WTC11 (cell line): ENCODE measurements around the gene MORN5. TPM values are rescaled to one million over a fixed set of nuclear protein-coding genes. Genes with fewer than 3 reads are reported as not detected.

Experiments
- ATAC-seq: fragments of 200-7000 bp; cut with Tn5 transposase; 2 replicates; pipeline ENCODE4 v1.10.0; 2021; ENCODE audit warnings: mild to moderate bottlenecking, moderate library complexity
- CTCF ChIA-PET: fragments of 300-600 bp; sonication (Branson Sonifier 250); formaldehyde crosslinking; loops from one replicate; lab custom pipeline; 2021; ENCODE audit warnings: antibody characterized with exemption; lab: Charles Lee
- POLR2A ChIA-PET: fragments of 350-600 bp; sonication (Branson Sonifier 250); formaldehyde crosslinking; loops from one replicate; lab custom pipeline; 2021; ENCODE audit warnings: antibody characterized with exemption; lab: Charles Lee
- DNase-seq: peaks from one replicate; pipeline ENCODE4 v3.0.0; 2021; ENCODE audit warnings: low spot score
- H3K27ac Mint-ChIP-seq: 2 replicates; pipeline ENCODE4 v1.8.0; 2021; ENCODE audit warnings: mixed read lengths
- H3K27me3 Mint-ChIP-seq: 2 replicates; pipeline ENCODE4 v1.8.0; 2021; ENCODE audit warnings: low read depth, mild to moderate bottlenecking, moderate library complexity, mixed read lengths
- H3K36me3 Mint-ChIP-seq: 2 replicates; pipeline ENCODE4 v1.8.0; 2021; ENCODE audit warnings: mixed read lengths
- H3K4me1 Mint-ChIP-seq: 2 replicates; pipeline ENCODE4 v1.8.0; 2022; ENCODE audit warnings: mixed read lengths
- H3K4me3 Mint-ChIP-seq: 2 replicates; pipeline ENCODE4 v1.8.0; 2021; ENCODE audit warnings: mild to moderate bottlenecking, moderate library complexity, mixed read lengths
- H3K9me3 Mint-ChIP-seq: 2 replicates; pipeline ENCODE4 v1.8.0; 2021; ENCODE audit warnings: mixed read lengths
- CBFB ChIP-seq: sonication (generic); formaldehyde crosslinking; IDR thresholded peaks from 2 replicates; pipeline ENCODE4 v1.8.1; 2022; ENCODE audit warnings: mild to moderate bottlenecking, low read depth, missing genetic modification reagents
- CREM ChIP-seq: sonication (generic); formaldehyde crosslinking; IDR thresholded peaks from 2 replicates; pipeline ENCODE4 v1.8.1; 2022; ENCODE audit warnings: mild to moderate bottlenecking, missing genetic modification reagents, moderate library complexity
- FOXJ3 ChIP-seq: sonication (generic); formaldehyde crosslinking; IDR thresholded peaks from 2 replicates; pipeline ENCODE4 v1.9.0; 2021; ENCODE audit warnings: missing genetic modification reagents, mild to moderate bottlenecking, borderline replicate concordance
- MYBL2 ChIP-seq: sonication (generic); formaldehyde crosslinking; IDR thresholded peaks from 2 replicates; pipeline ENCODE4 v1.8.1; 2023; ENCODE audit warnings: mild to moderate bottlenecking, moderate library complexity, missing genetic modification reagents
- NFE2L1 ChIP-seq: sonication (generic); formaldehyde crosslinking; IDR thresholded peaks from 2 replicates; pipeline ENCODE4 v1.8.1; 2023; ENCODE audit warnings: missing genetic modification reagents
- RORB ChIP-seq: fragments of 250-450 bp; sonication (Bioruptor Pico); IDR thresholded peaks from 2 replicates; pipeline ENCODE4 v1.9.0; 2021; ENCODE audit warnings: mild to moderate bottlenecking
- SMAD4 ChIP-seq: sonication (generic); formaldehyde crosslinking; IDR thresholded peaks from 2 replicates; pipeline ENCODE4 v1.8.0; 2022; ENCODE audit warnings: mild to moderate bottlenecking, missing genetic modification reagents
- SOX15 ChIP-seq: fragments of 250-450 bp; sonication (Bioruptor Pico); IDR thresholded peaks from 2 replicates; pipeline ENCODE4 v1.9.0; 2021; ENCODE audit warnings: mild to moderate bottlenecking
- SP1 ChIP-seq: sonication (generic); formaldehyde crosslinking; conservative IDR thresholded peaks from 2 replicates; pipeline ENCODE4 v1.8.1; 2022; ENCODE audit warnings: missing genetic modification reagents
- TCF7 ChIP-seq: sonication (generic); formaldehyde crosslinking; IDR thresholded peaks from 2 replicates; pipeline ENCODE4 v1.8.0; 2022; ENCODE audit warnings: mild to moderate bottlenecking, low read depth, missing genetic modification reagents, moderate library complexity
- ZBTB21 ChIP-seq: sonication (generic); formaldehyde crosslinking; IDR thresholded peaks from 2 replicates; pipeline ENCODE4 v1.8.1; 2023; ENCODE audit warnings: mild to moderate bottlenecking, missing genetic modification reagents, borderline replicate concordance
- ZNF671 ChIP-seq: fragments of 250-450 bp; sonication (Bioruptor Pico); IDR thresholded peaks from 2 replicates; pipeline ENCODE4 v1.8.0; 2021; ENCODE audit warnings: mild to moderate bottlenecking
- total RNA-seq: library from RNA; stranded (reverse); gene quantifications from 3 replicates; pipeline ENCODE4 v1.2.3, GENCODE V29; 2021
- TF ChIP-seq, protein P1 (sequence below): sonication (generic); formaldehyde crosslinking; IDR thresholded peaks from 2 replicates; pipeline ENCODE4 v1.8.1; 2023; ENCODE audit warnings: mild to moderate bottlenecking, moderate library complexity, missing genetic modification reagents
- TF ChIP-seq, protein P2 (sequence below): fragments of 200-600 bp; IDR thresholded peaks from 2 replicates; pipeline ENCODE4 v1.8.0; 2022; ENCODE audit warnings: antibody characterized with exemption
- TF ChIP-seq, protein P3 (sequence below): fragments of 250-450 bp; sonication (Bioruptor Pico); IDR thresholded peaks from 2 replicates; pipeline ENCODE4 v1.9.0; 2021; ENCODE audit warnings: moderate library complexity, mild to moderate bottlenecking, inconsistent platforms, borderline replicate concordance
- TF ChIP-seq, protein P4 (sequence below): sonication (generic); formaldehyde crosslinking; IDR thresholded peaks from 2 replicates; pipeline ENCODE4 v1.8.0; 2023; ENCODE audit warnings: missing genetic modification reagents, mild to moderate bottlenecking, borderline replicate concordance
- TF ChIP-seq, protein P5 (sequence below): sonication (generic); formaldehyde crosslinking; IDR thresholded peaks from 2 replicates; pipeline ENCODE4 v1.8.0; 2023; ENCODE audit warnings: missing genetic modification reagents
- TF ChIP-seq, protein P6 (sequence below): sonication (generic); formaldehyde crosslinking; conservative IDR thresholded peaks from 2 replicates; pipeline ENCODE4 v1.8.1; 2023; ENCODE audit warnings: mild to moderate bottlenecking, low read depth, missing genetic modification reagents, moderate library complexity
- TF ChIP-seq, protein P7 (sequence below): sonication (generic); formaldehyde crosslinking; IDR thresholded peaks from 2 replicates; pipeline ENCODE4 v1.8.1; 2022; ENCODE audit warnings: mild to moderate bottlenecking, moderate library complexity, missing genetic modification reagents
- TF ChIP-seq, protein P8 (sequence below): sonication (generic); formaldehyde crosslinking; IDR thresholded peaks from 2 replicates; pipeline ENCODE4 v1.8.1; 2023; ENCODE audit warnings: mild to moderate bottlenecking, missing genetic modification reagents, moderate library complexity

MORN5 gene
- total RNA-seq, 1 experiment from 2014 or later = not detected

DNA sequence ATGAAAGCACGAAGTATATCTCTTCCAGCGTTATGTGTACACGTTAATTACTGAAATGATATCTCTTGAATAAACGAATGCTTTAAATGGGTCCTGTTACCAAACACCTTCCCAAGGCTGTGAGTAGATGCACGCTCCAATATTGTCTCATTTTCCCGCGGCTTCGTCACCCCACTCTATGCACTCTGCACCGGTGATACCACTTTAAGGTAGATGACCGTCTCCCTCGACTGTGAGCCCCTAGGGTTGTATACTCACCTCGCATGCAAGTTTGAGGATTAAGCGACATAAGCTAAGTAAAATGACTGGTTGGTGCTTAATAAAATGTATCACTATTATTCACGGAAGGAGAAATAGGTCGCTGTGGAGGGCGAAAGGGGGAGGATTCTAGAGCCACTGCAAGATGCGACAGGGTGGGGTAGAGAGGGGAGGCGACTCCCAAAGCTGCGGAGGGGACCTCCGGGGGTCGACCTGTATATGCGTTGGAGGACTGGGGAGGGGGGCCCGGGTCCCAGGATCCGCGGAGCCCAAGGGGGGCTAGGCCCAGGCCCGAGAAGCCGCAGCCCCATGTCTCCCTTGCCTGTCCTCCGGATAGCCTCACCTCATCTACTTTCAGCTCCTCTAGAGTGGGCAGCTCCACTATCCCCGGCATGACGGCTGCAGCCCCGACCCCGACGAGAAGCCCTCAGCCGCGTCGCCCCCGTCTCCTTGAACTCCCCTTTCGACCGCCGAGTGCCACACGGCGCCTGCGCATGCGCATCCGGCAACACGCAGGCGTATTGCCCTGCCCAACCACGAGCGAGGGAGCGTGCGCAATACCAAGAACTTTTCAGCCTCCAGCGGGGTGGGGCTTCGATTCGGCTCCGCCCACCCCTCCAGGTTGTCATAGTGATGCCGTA lies at the start of gene MORN5, which contains the start of gene NDUFA8 (continued):
- TF ChIP-seq, protein P1, sequence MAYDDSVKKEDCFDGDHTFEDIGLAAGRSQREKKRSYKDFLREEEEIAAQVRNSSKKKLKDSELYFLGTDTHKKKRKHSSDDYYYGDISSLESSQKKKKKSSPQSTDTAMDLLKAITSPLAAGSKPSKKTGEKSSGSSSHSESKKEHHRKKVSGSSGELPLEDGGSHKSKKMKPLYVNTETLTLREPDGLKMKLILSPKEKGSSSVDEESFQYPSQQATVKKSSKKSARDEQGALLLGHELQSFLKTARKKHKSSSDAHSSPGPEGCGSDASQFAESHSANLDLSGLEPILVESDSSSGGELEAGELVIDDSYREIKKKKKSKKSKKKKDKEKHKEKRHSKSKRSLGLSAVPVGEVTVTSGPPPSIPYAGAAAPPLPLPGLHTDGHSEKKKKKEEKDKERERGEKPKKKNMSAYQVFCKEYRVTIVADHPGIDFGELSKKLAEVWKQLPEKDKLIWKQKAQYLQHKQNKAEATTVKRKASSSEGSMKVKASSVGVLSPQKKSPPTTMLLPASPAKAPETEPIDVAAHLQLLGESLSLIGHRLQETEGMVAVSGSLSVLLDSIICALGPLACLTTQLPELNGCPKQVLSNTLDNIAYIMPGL (CRISPR knock-in tag) = 0 out of 2 replicates have a peak, but pooled peaks have one; percentile 33
- TF ChIP-seq SMAD4 (no peak), ZBTB21 (CRISPR knock-in tag) (peak; percentile 70; the same call in 1 of the 2 replicates), MYBL2 (no peak), RORB (no peak)
- TF ChIP-seq, protein P2, sequence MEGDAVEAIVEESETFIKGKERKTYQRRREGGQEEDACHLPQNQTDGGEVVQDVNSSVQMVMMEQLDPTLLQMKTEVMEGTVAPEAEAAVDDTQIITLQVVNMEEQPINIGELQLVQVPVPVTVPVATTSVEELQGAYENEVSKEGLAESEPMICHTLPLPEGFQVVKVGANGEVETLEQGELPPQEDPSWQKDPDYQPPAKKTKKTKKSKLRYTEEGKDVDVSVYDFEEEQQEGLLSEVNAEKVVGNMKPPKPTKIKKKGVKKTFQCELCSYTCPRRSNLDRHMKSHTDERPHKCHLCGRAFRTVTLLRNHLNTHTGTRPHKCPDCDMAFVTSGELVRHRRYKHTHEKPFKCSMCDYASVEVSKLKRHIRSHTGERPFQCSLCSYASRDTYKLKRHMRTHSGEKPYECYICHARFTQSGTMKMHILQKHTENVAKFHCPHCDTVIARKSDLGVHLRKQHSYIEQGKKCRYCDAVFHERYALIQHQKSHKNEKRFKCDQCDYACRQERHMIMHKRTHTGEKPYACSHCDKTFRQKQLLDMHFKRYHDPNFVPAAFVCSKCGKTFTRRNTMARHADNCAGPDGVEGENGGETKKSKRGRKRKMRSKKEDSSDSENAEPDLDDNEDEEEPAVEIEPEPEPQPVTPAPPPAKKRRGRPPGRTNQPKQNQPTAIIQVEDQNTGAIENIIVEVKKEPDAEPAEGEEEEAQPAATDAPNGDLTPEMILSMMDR = no peak

DNA sequence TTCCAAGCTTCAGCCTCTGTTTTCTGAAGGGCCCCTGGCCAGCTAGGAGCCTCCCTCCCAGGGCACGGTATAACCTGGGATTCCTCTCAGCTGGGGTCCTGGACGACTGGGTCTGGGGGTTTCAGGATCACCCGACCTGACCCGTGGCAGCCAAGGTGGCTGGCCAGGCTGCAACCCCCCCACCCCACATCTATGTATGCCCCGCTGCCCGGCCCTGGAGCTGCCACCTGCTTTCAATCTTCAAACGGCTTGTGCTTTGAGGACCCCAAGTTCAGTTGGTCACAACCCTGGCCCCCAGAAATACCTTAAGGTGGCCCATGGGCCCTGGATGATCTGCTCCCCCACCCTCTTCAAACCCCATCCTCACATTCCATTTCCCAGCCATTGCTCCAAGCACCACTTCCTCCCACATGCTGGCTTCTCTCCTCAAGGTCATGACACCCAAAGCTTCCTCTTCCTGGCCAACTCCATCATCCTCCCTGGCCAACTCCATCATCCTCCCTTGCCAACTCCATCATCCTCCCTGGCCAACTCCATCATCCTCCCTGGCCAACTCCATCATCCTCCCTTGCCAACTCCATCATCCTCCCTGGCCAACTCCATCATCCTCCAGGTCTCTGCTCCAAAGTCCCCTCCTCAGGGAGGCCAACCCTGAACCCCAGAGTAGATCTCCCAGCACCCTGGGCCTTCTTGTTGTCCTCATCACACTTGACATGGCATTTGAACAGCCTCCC lies 49.4 kb upstream of the MORN5 start:
- CTCF ChIA-PET = interaction anchor here (0.7 to 24.3 kb wide), 5 partner anchors 12 to 564 kb away, joined by 3 to 627 read pairs (median 7); no protein-coding TSS in a partner anchor
- H3K27me3 Mint-ChIP-seq = no peaks in the 10 kb centered on the region; the same call in 1 of the 2 replicates
- ATAC-seq (no peak), DNase-seq (no peak)
- H3K36me3 Mint-ChIP-seq = no peaks in the 10 kb centered on the region
- H3K9me3 Mint-ChIP-seq = no peaks in the 10 kb centered on the region
- H3K4me1 Mint-ChIP-seq = peaks cover 31% of the 10 kb centered on the region
- no peak for TF ChIP-seq CREM (CRISPR knock-in tag)
- TF ChIP-seq, protein P3, sequence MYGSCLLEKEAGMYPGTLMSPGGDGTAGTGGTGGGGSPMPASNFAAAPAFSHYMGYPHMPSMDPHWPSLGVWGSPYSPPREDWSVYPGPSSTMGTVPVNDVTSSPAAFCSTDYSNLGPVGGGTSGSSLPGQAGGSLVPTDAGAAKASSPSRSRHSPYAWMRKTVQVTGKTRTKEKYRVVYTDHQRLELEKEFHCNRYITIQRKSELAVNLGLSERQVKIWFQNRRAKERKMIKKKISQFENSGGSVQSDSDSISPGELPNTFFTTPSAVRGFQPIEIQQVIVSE (CRISPR knock-in tag) = no peak
- TF ChIP-seq, protein P4, sequence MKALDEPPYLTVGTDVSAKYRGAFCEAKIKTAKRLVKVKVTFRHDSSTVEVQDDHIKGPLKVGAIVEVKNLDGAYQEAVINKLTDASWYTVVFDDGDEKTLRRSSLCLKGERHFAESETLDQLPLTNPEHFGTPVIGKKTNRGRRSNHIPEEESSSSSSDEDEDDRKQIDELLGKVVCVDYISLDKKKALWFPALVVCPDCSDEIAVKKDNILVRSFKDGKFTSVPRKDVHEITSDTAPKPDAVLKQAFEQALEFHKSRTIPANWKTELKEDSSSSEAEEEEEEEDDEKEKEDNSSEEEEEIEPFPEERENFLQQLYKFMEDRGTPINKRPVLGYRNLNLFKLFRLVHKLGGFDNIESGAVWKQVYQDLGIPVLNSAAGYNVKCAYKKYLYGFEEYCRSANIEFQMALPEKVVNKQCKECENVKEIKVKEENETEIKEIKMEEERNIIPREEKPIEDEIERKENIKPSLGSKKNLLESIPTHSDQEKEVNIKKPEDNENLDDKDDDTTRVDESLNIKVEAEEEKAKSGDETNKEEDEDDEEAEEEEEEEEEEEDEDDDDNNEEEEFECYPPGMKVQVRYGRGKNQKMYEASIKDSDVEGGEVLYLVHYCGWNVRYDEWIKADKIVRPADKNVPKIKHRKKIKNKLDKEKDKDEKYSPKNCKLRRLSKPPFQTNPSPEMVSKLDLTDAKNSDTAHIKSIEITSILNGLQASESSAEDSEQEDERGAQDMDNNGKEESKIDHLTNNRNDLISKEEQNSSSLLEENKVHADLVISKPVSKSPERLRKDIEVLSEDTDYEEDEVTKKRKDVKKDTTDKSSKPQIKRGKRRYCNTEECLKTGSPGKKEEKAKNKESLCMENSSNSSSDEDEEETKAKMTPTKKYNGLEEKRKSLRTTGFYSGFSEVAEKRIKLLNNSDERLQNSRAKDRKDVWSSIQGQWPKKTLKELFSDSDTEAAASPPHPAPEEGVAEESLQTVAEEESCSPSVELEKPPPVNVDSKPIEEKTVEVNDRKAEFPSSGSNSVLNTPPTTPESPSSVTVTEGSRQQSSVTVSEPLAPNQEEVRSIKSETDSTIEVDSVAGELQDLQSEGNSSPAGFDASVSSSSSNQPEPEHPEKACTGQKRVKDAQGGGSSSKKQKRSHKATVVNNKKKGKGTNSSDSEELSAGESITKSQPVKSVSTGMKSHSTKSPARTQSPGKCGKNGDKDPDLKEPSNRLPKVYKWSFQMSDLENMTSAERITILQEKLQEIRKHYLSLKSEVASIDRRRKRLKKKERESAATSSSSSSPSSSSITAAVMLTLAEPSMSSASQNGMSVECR (CRISPR knock-in tag) = no peak
- no peak for TF ChIP-seq ZNF671
- TF ChIP-seq, protein P5, sequence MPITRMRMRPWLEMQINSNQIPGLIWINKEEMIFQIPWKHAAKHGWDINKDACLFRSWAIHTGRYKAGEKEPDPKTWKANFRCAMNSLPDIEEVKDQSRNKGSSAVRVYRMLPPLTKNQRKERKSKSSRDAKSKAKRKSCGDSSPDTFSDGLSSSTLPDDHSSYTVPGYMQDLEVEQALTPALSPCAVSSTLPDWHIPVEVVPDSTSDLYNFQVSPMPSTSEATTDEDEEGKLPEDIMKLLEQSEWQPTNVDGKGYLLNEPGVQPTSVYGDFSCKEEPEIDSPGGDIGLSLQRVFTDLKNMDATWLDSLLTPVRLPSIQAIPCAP (CRISPR knock-in tag) = no peak
- no peak for TF ChIP-seq SP1 (CRISPR knock-in tag)
- no peak for TF ChIP-seq NFE2L1
- TF ChIP-seq, protein P6, sequence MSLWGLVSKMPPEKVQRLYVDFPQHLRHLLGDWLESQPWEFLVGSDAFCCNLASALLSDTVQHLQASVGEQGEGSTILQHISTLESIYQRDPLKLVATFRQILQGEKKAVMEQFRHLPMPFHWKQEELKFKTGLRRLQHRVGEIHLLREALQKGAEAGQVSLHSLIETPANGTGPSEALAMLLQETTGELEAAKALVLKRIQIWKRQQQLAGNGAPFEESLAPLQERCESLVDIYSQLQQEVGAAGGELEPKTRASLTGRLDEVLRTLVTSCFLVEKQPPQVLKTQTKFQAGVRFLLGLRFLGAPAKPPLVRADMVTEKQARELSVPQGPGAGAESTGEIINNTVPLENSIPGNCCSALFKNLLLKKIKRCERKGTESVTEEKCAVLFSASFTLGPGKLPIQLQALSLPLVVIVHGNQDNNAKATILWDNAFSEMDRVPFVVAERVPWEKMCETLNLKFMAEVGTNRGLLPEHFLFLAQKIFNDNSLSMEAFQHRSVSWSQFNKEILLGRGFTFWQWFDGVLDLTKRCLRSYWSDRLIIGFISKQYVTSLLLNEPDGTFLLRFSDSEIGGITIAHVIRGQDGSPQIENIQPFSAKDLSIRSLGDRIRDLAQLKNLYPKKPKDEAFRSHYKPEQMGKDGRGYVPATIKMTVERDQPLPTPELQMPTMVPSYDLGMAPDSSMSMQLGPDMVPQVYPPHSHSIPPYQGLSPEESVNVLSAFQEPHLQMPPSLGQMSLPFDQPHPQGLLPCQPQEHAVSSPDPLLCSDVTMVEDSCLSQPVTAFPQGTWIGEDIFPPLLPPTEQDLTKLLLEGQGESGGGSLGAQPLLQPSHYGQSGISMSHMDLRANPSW (CRISPR knock-in tag) = no peak
- TF ChIP-seq FOXJ3 = no peak
- TF ChIP-seq, protein P7, sequence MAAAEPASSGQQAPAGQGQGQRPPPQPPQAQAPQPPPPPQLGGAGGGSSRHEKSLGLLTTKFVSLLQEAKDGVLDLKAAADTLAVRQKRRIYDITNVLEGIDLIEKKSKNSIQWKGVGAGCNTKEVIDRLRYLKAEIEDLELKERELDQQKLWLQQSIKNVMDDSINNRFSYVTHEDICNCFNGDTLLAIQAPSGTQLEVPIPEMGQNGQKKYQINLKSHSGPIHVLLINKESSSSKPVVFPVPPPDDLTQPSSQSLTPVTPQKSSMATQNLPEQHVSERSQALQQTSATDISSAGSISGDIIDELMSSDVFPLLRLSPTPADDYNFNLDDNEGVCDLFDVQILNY = no peak
- TF ChIP-seq SOX15 (CRISPR knock-in tag) = no peak
- no peak for TF ChIP-seq CBFB (CRISPR knock-in tag)
- no peak for TF ChIP-seq TCF7
- TF ChIP-seq, protein P8, sequence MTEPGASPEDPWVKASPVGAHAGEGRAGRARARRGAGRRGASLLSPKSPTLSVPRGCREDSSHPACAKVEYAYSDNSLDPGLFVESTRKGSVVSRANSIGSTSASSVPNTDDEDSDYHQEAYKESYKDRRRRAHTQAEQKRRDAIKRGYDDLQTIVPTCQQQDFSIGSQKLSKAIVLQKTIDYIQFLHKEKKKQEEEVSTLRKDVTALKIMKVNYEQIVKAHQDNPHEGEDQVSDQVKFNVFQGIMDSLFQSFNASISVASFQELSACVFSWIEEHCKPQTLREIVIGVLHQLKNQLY = no peak
- H3K27ac Mint-ChIP-seq = no peak overlapping the region
- H3K4me3 Mint-ChIP-seq = no peak overlapping the region
- POLR2A ChIA-PET = no interaction called here
